NCI-H1048 (cell line): ENCODE measurements around the gene ZNF736.
"Not testable (repeated sequence)": the region's sequence is repeated elsewhere in the genome, so short reads cannot be mapped to it uniquely, and the experiment has no call there.

Experiments used
- DNase-seq: peaks from one replicate; lab custom pipeline; 2025; lab: John Stamatoyannopoulos, UW

The ZNF736 gene

GRCh38 chr7:64313740-64314491 is at the start of gene ZNF736:
TSS of gene ZNF736 (plus strand) at chr7:64313961. CDS start at chr7:64314151, 190 bp downstream.
- peak; percentile 88 for DNase-seq

GRCh38 chr7:64266341-64266919 is 47.3 kb upstream of the ZNF736 start:
- no peak for DNase-seq

- no peak for DNase-seq
These were observed 36.1 kb upstream of the ZNF736 start for GRCh38 chr7:64277630-64278029.

GRCh38 chr7:64294701-64295420 is 18.9 kb upstream of the ZNF736 start:
- no peak for DNase-seq

GRCh38 chr7:64297418-64297817 is 16.3 kb upstream of the ZNF736 start:
- DNase-seq: not testable (repeated sequence)

GRCh38 chr7:64300641-64301405 is 12.9 kb upstream of the ZNF736 start:
- no peak for DNase-seq

GRCh38 chr7:64307254-64308015 is 6.3 kb upstream of the ZNF736 start:
- DNase-seq: no peak

GRCh38 chr7:64308016-64308270 is 5.8 kb upstream of the ZNF736 start:
- DNase-seq: no peak

- DNase-seq: no peak
These were observed 3.3 kb upstream of the ZNF736 start for GRCh38 chr7:64310426-64310825.

- DNase-seq: no peak
These were observed 935 bp upstream of the ZNF736 start for GRCh38 chr7:64312826-64313225.

- DNase-seq: no peak
These were observed 805 bp downstream of the ZNF736 start for GRCh38 chr7:64314566-64314965.

GRCh38 chr7:64316031-64316742 is 2.4 kb downstream of the ZNF736 start:
- DNase-seq: not testable (repeated sequence)

- no peak for DNase-seq
These were observed 7.1 kb downstream of the ZNF736 start for GRCh38 chr7:64320547-64321513.

GRCh38 chr7:64324166-64324565 is 10.4 kb downstream of the ZNF736 start:
- DNase-seq: not testable (repeated sequence)

GRCh38 chr7:64348713-64349210 is 35.0 kb downstream of the ZNF736 start:
- DNase-seq: not testable (repeated sequence)

GRCh38 chr7:64359543-64359942 is 45.8 kb downstream of the ZNF736 start:
- no peak for DNase-seq

- DNase-seq: no peak
These were observed 57.4 kb downstream of the ZNF736 start for GRCh38 chr7:64371116-64371515.

- DNase-seq: no peak
These were observed 59.3 kb downstream of the ZNF736 start for GRCh38 chr7:64373017-64373416.

- no peak for DNase-seq
These were observed 86.6 kb downstream of the ZNF736 start for GRCh38 chr7:64400401-64400800.
